HepG2 (cell line): Measurements from ENCODE around the gene PVR. TPM values are rescaled to one million over a fixed set of nuclear protein-coding genes. Genes with fewer than 3 reads are reported as not detected.

Source experiments
- ATAC-seq: fragments of 200-7000 bp; cut with Tn5 transposase; 3 replicates; pipeline ENCODE4 v1.9.1; 2020; ENCODE audit warnings: mild to moderate bottlenecking, moderate library complexity
- BruUV-seq: library from RNA; stranded (reverse); fragments of 400-500 nt; replicated peaks from 2 replicates; lab custom pipeline; 2021; lab: Mats Ljungman, UMichigan
- CTCF ChIA-PET: fragments of 300-600 bp; formaldehyde crosslinking; extraction: SDS; loops from one replicate; lab custom pipeline; 2021; ENCODE audit warnings: low total read pairs, inconsistent platforms, low intra/inter-chr PET ratio; lab: Yijun Ruan, JAX
- POLR2A ChIA-PET: fragments of 350-600 bp; sonication (Branson Sonifier 250); formaldehyde crosslinking; loops from one replicate; lab custom pipeline; 2020; ENCODE audit warnings: antibody characterized with exemption, inconsistent platforms; lab: Yijun Ruan, JAX
- DNase-seq: peaks from one replicate; pipeline ENCODE4 v3.0.0-alpha.2; 2015; ENCODE audit warnings: low spot score
- FAIRE-seq: peaks from 3 replicates; lab custom pipeline; 2011; peaks lifted over from hg19 to GRCh38; lab: Jason Lieb, UNC
- H2AFZ ChIP-seq: one replicate; pipeline ENCODE4 v1.6.1; 2011; ENCODE audit warnings: low read length, inconsistent platforms
- H3K27ac ChIP-seq: fragments of 300-600 bp; 3 replicates; pipeline ENCODE4 v1.8.0; 2011; ENCODE audit warnings: mixed run types, mild to moderate bottlenecking, mixed read lengths, low read length, inconsistent platforms; ENCODE audit not compliant: insufficient read depth; ENCODE audit errors: extremely low read length
- H3K27me3 ChIP-seq, 2 experiments: fragments of 200-600 bp in 1 of 2; 2 replicates in 1 of 2; 3 replicates in 1 of 2; pipeline versions ENCODE4 v1.6.0 to v1.8.0; 2011; ENCODE audit warnings: low read length in 2 of 2, mild to moderate bottlenecking in 2 of 2, moderate library complexity in 2 of 2, inconsistent platforms in 1 of 2; ENCODE audit not compliant: insufficient read depth in 2 of 2, control insufficient read depth in 1 of 2
- H3K36me3 ChIP-seq, 2 experiments: fragments of 200-600 bp in 1 of 2; replicated peaks in 1 of 2; 2 replicates in 1 of 2; 3 replicates in 1 of 2; pipeline versions ENCODE4 v1.5.1 to v1.8.0; 2011; ENCODE audit warnings: low read length in 2 of 2, inconsistent platforms in 1 of 2; ENCODE audit not compliant: insufficient read depth in 2 of 2, control insufficient read depth in 1 of 2
- H3K4me1 ChIP-seq: 2 replicates; pipeline ENCODE4 v1.5.1; 2012; ENCODE audit warnings: low read length, inconsistent platforms; ENCODE audit not compliant: insufficient read depth
- H3K4me2 ChIP-seq: 2 replicates; pipeline ENCODE4 v1.6.0; 2011; ENCODE audit warnings: low read depth, low read length, inconsistent platforms
- H3K4me3 ChIP-seq, 3 experiments: fragments of 200-600 bp in 1 of 3; sonication (generic), shearing (Covaris generic) in 1 of 3; replicated peaks in 1 of 3; 2 replicates each; pipeline ENCODE4 v1.5.1; 2011 to 2016; ENCODE audit warnings: low read length in 3 of 3, inconsistent platforms in 2 of 3, low read depth in 2 of 3, mild to moderate bottlenecking in 2 of 3, control low read depth in 1 of 3, mixed read lengths in 1 of 3; ENCODE audit not compliant: insufficient read depth in 1 of 3
- H3K79me2 ChIP-seq: one replicate; pipeline ENCODE4 v1.6.1; 2011; ENCODE audit warnings: low read length, inconsistent platforms; ENCODE audit not compliant: insufficient read depth
- H3K9ac ChIP-seq: 2 replicates; pipeline ENCODE4 v1.6.0; 2011; ENCODE audit warnings: mild to moderate bottlenecking, low read depth, low read length, inconsistent platforms; ENCODE audit not compliant: insufficient read depth
- H3K9me3 ChIP-seq: 2 replicates; pipeline ENCODE4 v1.5.1; 2012; ENCODE audit warnings: mild to moderate bottlenecking, low read length
- H4K20me1 ChIP-seq: 2 replicates; pipeline ENCODE4 v1.6.0; 2011; ENCODE audit warnings: inconsistent platforms, mild to moderate bottlenecking, low read length, moderate library complexity; ENCODE audit not compliant: insufficient read depth
- AFF4 ChIP-seq: sonication (generic); formaldehyde crosslinking; IDR thresholded peaks from 2 replicates; pipeline ENCODE4 v1.4.0; 2020; ENCODE audit warnings: missing genetic modification reagents
- YEATS2 ChIP-seq: sonication (generic); formaldehyde crosslinking; IDR thresholded peaks from 2 replicates; pipeline ENCODE4 v1.4.0; 2020; ENCODE audit warnings: missing genetic modification reagents, borderline replicate concordance
- ZFP41 ChIP-seq: sonication (generic); formaldehyde crosslinking; IDR thresholded peaks from 2 replicates; pipeline ENCODE4 v1.4.0; 2020; ENCODE audit warnings: mild to moderate bottlenecking, missing genetic modification reagents, borderline replicate concordance
- ZNF274 ChIP-seq: sonication (generic); formaldehyde crosslinking; IDR thresholded peaks from 2 replicates; pipeline ENCODE4 v1.5.1; 2020; ENCODE audit warnings: mild to moderate bottlenecking, missing genetic modification reagents
- ZNF619 ChIP-seq: sonication (generic); formaldehyde crosslinking; IDR thresholded peaks from 2 replicates; pipeline ENCODE4 v1.4.0; 2020; ENCODE audit warnings: mild to moderate bottlenecking, missing genetic modification reagents
- ZNF768 ChIP-seq: sonication (generic); formaldehyde crosslinking; IDR thresholded peaks from 2 replicates; pipeline ENCODE4 v1.4.0; 2020; ENCODE audit warnings: missing genetic modification reagents
- whole genome bisulfite sequencing: methylation state at CpG from one replicate; pipeline ENCODE4 v1.1.6; 2017; ENCODE audit warnings: low lambda C conversion rate; 5-methylcytosine and 5-hydroxymethylcytosine counted together
- in situ Hi-C: cut with HindIII; loops from 2 replicates; pipeline ENCODE4 v1.10.0; 2017; ENCODE audit warnings: low pct_unique_long_range_greater_than_20kb; ENCODE audit not compliant: extremely low pct_ligation_motif_present
- intact Hi-C: fragments of 100-400 bp; cut with micrococcal nuclease; formaldehyde crosslinking; loops from one replicate; pipeline ENCODE4 v1.10.0; 2022; ENCODE audit not compliant: unreplicated experiment
- polyA plus RNA-seq, 8 experiments: library from polyadenylated mRNA; depleted of rRNA in 3 of 8; stranded (reverse) in 7 of 8; unstranded in 1 of 8; fragments of >200 nt; fragmentation: Illumina TruSeq in 4 of 8; extraction: Trizol in 4 of 8; gene quantifications; 2 replicates each; pipeline versions ENCODE4 v1.2.1 to v1.2.3, GENCODE V29; 2011 to 2016; ENCODE audit warnings: low read depth in 4 of 8, missing spikeins in 1 of 8, mixed read lengths in 1 of 8; ENCODE audit not compliant: insufficient read depth in 1 of 8
- total RNA-seq, 5 experiments: library from RNA; depleted of rRNA; stranded (reverse); fragments of >200 nt; fragmentation: Illumina TruSeq; extraction: Trizol; gene quantifications; 2 replicates each; pipeline ENCODE4 v1.2.3, GENCODE V29; 2016; ENCODE audit warnings: low read depth in 1 of 5
- TF ChIP-seq, protein P1 (sequence below): sonication (generic); formaldehyde crosslinking; IDR thresholded peaks from 2 replicates; pipeline ENCODE4 v1.5.1; 2020; ENCODE audit warnings: mild to moderate bottlenecking, missing genetic modification reagents

The PVR gene
- total and polyA plus RNA-seq, 2 of the 13 experiments (the other 11 are each of a cell fraction or from before 2014, with no cell fraction given), result 43.4 to 46.6 TPM

DNA sequence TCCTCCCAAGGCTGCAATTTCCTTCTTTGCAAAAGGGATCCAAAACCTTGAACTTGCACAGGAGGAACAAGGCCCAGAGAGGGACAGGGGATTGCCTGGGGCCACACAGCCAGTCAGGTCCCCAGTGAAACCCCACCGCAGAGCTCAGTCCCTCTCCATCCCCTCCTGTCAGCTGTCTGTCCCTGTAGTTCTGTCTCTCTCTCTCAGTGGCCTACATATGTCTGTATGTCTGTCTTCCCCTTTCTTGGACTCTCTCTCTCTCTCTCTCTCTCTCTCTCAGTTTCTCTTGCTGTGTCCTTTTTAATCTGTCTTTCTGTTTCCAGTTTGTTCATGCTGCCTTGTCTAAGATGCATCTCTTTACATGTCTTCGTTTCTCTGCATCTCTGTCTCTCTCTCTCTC lies 39.1 kb downstream of the PVR start:
- DNase-seq (no peak), FAIRE-seq (no peak)
- Histone ChIP-seq H3K4me3 (no peak overlapping the region), H4K20me1 (no peaks in the 10 kb centered on the region), H3K9me3 (no peaks in the 10 kb centered on the region), H2AFZ (no peak overlapping the region)
- CTCF ChIA-PET, result no interaction called here
- no TSS peak for BruUV-seq
- TF ChIP-seq AFF4 (CRISPR knock-in tag) (no peak), ZFP41 (no peak), YEATS2 (no peak), ZNF768 (CRISPR knock-in tag) (peak; percentile 95), ZNF619 (no peak), ZNF274 (CRISPR knock-in tag) (no peak)
- TF ChIP-seq, protein P1, sequence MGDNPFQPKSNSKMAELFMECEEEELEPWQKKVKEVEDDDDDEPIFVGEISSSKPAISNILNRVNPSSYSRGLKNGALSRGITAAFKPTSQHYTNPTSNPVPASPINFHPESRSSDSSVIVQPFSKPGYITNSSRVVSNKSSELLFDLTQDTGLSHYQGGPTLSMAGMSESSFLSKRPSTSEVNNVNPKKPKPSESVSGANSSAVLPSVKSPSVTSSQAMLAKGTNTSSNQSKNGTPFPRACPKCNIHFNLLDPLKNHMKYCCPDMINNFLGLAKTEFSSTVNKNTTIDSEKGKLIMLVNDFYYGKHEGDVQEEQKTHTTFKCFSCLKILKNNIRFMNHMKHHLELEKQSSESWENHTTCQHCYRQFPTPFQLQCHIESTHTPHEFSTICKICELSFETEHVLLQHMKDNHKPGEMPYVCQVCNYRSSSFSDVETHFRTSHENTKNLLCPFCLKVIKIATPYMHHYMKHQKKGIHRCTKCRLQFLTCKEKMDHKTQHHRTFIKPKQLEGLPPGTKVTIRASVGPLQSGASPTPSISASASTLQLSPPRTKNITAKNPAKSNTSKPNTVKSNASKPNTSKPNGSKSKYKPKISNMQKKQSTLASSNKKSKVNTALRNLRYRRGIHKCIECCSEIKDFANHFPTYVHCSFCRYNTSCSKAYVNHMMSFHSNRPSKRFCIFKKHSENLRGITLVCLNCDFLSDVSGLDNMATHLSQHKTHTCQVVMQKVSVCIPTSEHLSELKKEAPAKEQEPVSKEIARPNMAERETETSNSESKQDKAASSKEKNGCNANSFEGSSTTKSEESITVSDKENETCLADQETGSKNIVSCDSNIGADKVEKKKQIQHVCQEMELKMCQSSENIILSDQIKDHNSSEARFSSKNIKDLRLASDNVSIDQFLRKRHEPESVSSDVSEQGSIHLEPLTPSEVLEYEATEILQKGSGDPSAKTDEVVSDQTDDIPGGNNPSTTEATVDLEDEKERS, result no peak
- TF ChIP-seq, all 625 proteins: peak for 1
- POLR2A ChIA-PET, result no interaction called here
- 83% methylated on average over 2 of the region's 2 CpGs for WGBS
- no peak for ATAC-seq
- H3K4me2 ChIP-seq, result no peak overlapping the region
- H3K36me3 ChIP-seq, result peaks cover 0 to 1% of the 10 kb centered on the region in 2 experiments; a peak in 1 of 5 replicates
- in situ Hi-C loops, result no loop called here
- no peak overlapping the region for H3K27ac ChIP-seq
- H3K27me3 ChIP-seq, result no peaks in the 10 kb centered on the region
- H3K79me2 ChIP-seq, result no peaks in the 10 kb centered on the region
- no peak overlapping the region for H3K9ac ChIP-seq
- intact Hi-C loops, result no loop called here
- peaks cover 17% of the 10 kb centered on the region for H3K4me1 ChIP-seq
